HG02943 (cell line): Measurements from ENCODE around the gene KLF12.

Experiments
- ATAC-seq: cut with Tn5 transposase; IDR thresholded peaks from one replicate; pipeline ENCODE4 v1.9.1; 2021; ENCODE audit warnings: mild to moderate bottlenecking, low read depth, moderate library complexity; ENCODE audit not compliant: unreplicated experiment

The KLF12 gene

GRCh38 chr13:74104661-74105275 lies 29.4 kb downstream of the KLF12 start:
- ATAC-seq, result no peak

GRCh38 chr13:74103970-74104555 lies 30.1 kb downstream of the KLF12 start:
- no peak for ATAC-seq

GRCh38 chr13:74103196-74103595 lies 31.0 kb downstream of the KLF12 start:
- ATAC-seq, result no peak

- ATAC-seq, result no peak
These were observed 31.5 kb downstream of the KLF12 start for GRCh38 chr13:74102691-74103090.

GRCh38 chr13:74101436-74101835 lies 32.8 kb downstream of the KLF12 start:
- ATAC-seq, result no peak

GRCh38 chr13:74098077-74098476 lies 36.1 kb downstream of the KLF12 start:
- no peak for ATAC-seq

- ATAC-seq, result no peak
These were observed 37.1 kb downstream of the KLF12 start for GRCh38 chr13:74097116-74097515.

GRCh38 chr13:74093691-74094090 lies 40.5 kb downstream of the KLF12 start:
- no peak for ATAC-seq

- no peak for ATAC-seq
These were observed 41.5 kb downstream of the KLF12 start for GRCh38 chr13:74092711-74093110.

GRCh38 chr13:74090869-74091605 lies 43.2 kb downstream of the KLF12 start:
- no peak for ATAC-seq

- no peak for ATAC-seq
These were observed 43.8 kb downstream of the KLF12 start for GRCh38 chr13:74090397-74090796.

GRCh38 chr13:74087357-74087756 lies 46.8 kb downstream of the KLF12 start:
- no peak for ATAC-seq
